ENCODE data around the gene SLC28A1.

SLC28A1 gene

DNA sequence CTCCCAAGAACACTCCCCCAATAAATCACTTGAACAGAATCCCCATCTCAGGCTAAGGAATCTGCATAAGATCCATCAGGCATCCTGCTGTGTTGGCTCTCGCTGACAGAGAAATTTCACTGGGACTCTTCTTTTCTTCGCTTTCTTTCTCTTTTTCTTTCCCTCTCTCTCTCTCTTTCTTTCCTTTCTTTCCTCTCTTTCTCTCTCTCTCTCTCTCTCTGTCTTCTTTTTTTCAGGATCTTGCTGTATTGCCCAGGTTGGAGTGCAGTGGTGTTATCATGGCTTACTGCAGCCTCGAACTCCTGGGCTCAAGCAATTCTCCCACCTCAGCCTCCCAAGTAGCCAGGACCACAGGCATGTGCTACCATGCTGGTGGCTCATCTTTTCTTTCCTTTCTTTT lies 4.5 kb upstream of the SLC28A1 start:
- DNase-seq (ENCODE audit: low read depth) = no peak
- no peak overlapping the region for H3K4me3 ChIP-seq (ENCODE audit: low read depth, low read length)

GRCh38 chr15:84880822-84881519 lies 3.5 kb upstream of the SLC28A1 start:
- H3K4me3 ChIP-seq (ENCODE audit: low read depth, low read length) = no peak overlapping the region
- DNase-seq (ENCODE audit: low read depth) = no peak

GRCh38 chr15:84881520-84881830 lies 3.0 kb upstream of the SLC28A1 start:
- H3K4me3 ChIP-seq (ENCODE audit: low read depth, low read length) = no peak overlapping the region
- DNase-seq (ENCODE audit: low read depth) = no peak

DNA sequence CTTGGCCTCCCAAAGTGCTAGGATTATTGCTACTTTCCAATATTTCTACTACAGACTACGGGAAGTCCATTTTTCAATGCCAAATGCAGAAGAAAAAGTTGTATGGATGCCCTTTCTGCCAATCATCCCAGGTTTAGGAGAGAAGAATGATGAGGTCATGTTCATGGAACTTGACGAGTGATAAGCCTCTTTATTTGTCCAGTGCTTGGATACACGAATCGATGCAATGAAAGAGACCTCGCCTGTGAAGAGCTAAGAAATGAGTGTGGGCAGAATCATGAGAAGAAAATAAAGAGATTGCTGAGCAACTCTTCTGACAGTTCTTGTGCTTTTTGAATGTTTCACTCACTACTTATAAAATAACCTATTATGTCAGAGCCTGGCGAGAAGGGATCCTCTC lies 996 bp upstream of the SLC28A1 start:
- no peak overlapping the region for H3K4me3 ChIP-seq (ENCODE audit: low read depth, low read length)
- DNase-seq (ENCODE audit: low read depth) = no peak

GRCh38 chr15:84885801-84886200 lies 1.3 kb downstream of the SLC28A1 start:
- DNase-seq (ENCODE audit: low read depth) = no peak
- H3K4me3 ChIP-seq (ENCODE audit: low read depth, low read length) = no peak overlapping the region

GRCh38 chr15:84886211-84886983 lies 1.9 kb downstream of the SLC28A1 start:
- no peak for DNase-seq (ENCODE audit: low read depth)
- no peak overlapping the region for H3K4me3 ChIP-seq (ENCODE audit: low read depth, low read length)

DNA sequence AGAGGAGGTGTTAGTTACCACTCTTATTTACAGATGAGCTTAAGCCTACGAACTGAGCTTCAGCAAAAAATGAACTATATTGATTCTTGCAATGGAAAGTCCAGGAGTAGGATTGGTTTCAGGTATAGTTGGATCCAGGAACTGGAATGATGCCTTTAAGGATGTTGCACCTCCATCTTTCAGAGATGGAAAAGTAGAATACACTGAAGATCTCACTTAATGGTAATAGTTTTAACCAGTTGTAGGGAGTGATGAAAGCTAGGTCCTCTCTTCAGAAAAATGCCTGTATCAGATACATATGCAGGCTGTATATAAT lies 2.5 kb downstream of the SLC28A1 start:
- H3K4me3 ChIP-seq (ENCODE audit: low read depth, low read length) = no peak overlapping the region
- DNase-seq (ENCODE audit: low read depth) = no peak

DNA sequence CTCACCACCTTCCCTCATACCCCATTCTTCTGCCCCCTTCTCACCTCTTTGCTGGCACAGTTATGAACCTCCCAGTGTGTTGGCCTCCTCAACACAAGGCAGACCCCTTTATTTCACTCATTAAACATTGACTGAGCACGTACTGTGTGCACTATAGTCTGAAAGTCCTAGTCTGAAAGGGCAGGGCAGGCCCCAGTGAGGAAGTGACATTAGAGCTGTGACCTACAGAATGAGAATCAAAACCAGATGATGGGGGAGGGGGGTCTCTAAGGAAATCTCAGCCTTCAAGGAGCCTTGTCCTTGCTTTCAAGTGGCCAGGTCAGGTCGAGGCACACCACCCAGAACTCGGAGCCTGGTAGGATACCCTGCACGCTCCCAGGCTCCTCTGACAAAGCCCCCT lies 3.5 kb downstream of the SLC28A1 start:
- DNase-seq (ENCODE audit: low read depth) = no peak
- no peak overlapping the region for H3K4me3 ChIP-seq (ENCODE audit: low read depth, low read length)

GRCh38 chr15:84888639-84889038 lies 4.2 kb downstream of the SLC28A1 start:
- no peak for DNase-seq (ENCODE audit: low read depth)
- H3K4me3 ChIP-seq (ENCODE audit: low read depth, low read length) = no peak overlapping the region

DNA sequence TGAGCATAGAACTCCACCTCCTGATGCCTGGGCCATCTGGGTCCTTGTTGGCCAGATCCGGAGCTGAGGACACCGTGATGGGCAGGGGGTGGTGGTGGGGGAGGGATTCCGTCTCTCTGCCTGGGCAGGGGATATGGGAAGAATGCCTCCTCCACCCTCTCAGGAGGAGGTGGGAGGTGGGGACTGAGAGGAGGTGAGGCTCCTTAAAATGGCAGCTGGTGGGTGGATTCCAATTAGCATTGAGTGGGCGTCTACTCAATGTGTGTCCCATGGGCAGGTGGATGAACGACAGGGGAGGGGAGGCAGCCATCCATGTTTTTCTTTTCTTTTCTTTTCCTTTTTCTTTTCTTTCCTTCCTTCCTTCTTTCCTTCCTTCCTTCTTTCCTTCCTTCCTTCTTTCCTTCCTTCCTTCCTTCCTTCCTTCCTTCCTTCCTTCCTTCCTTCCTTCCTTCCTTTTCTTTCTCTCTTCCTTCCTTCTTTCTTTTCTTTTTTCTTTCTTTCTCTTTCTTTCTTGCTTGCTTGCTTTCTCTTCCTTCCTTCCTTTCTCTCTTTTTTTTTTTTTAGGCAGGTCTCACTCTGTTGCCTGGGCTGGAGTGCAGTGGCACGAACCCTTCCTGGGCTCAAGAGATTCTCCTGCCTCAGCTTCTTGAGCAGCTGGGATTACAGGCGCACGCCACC lies 5.0 kb downstream of the SLC28A1 start:
- DNase-seq (ENCODE audit: low read depth) = no peak
- H3K4me3 ChIP-seq (ENCODE audit: low read depth, low read length) = no peak overlapping the region

GRCh38 chr15:84889991-84890669 lies 5.7 kb downstream of the SLC28A1 start:
- H3K4me3 ChIP-seq (ENCODE audit: low read depth, low read length) = no peak overlapping the region
- DNase-seq (ENCODE audit: low read depth) = no peak

DNA sequence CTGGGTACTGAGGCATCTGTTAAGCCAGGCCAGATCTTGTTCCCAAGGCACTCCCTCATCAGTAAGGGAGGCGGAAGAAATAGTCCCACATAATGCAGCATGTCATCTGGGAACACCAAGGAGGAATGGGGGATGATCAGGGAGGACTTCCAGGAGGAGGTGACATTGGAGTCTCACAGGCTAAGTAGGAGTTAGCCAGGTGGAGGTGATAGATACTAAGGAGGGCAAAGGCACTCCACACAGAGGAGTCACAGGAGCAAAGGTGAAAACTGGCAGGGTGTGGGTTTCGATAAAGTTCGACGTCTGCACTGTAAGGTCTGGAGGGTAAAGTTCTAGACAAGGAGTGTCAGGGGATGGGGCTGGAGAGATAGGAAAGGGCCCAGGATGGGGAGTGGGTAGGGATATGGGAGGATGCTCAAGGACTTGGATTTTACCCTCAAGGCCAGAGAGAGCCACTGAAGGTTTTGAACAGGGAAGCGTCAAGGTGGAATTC lies 6.3 kb downstream of the SLC28A1 start:
- no peak for DNase-seq (ENCODE audit: low read depth)
- H3K4me3 ChIP-seq (ENCODE audit: low read depth, low read length) = no peak overlapping the region

GRCh38 chr15:84891339-84891738 lies 6.9 kb downstream of the SLC28A1 start:
- H3K4me3 ChIP-seq (ENCODE audit: low read depth, low read length) = no peak overlapping the region
- no peak for DNase-seq (ENCODE audit: low read depth)

DNA sequence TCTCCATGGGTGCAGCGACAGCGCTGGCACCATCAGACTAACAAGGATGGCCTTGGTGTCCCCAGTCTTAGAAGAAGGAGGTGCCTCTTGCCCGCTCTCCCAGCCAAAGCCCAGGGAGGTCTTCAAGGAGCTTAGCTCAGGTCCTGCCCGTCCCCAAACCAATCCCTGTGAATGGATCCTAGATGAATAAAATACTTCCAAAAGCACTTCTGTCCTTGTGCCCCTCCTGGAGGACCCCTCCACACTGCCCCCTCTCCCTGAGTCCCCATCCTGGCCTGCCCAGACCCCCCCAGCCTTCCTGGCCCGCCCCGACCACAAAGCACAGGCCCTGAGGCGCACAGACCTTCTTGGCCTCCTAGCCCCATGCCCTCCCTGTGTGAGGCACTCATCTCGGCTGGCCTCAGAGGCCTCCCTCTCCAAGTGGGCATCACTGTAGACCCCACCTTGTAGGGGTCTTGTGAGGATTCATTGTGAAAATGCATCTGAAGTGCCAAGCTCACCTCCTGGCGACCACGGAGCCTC lies 8.4 kb downstream of the SLC28A1 start:
- H3K4me3 ChIP-seq (ENCODE audit: low read depth, low read length) = no peak overlapping the region
- DNase-seq (ENCODE audit: low read depth) = no peak

DNA sequence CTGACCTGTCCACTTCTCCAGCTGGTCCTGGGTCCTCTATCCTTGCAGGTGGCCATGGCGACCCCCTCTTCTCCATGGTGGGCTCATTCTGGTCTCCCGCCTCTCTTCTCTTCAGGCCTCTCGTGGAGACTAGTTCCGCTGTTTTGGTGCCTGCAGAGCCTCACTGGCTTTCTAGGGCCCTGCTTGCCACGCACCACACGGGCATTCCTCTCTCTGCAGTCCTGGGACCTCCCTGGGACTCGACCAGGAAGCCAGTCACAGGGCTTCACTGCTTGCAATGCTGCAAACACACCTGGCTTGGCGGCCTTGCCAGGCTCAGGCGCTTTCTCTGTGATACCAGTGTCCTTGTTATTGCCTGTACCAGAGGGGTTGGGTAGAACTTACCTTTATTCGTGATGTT lies 9.1 kb downstream of the SLC28A1 start:
- no peak overlapping the region for H3K4me3 ChIP-seq (ENCODE audit: low read depth, low read length)
- no peak for DNase-seq (ENCODE audit: low read depth)

GRCh38 chr15:84894736-84895425 lies 10.4 kb downstream of the SLC28A1 start:
- no peak overlapping the region for H3K4me3 ChIP-seq (ENCODE audit: low read depth, low read length)
- DNase-seq (ENCODE audit: low read depth) = no peak

DNA sequence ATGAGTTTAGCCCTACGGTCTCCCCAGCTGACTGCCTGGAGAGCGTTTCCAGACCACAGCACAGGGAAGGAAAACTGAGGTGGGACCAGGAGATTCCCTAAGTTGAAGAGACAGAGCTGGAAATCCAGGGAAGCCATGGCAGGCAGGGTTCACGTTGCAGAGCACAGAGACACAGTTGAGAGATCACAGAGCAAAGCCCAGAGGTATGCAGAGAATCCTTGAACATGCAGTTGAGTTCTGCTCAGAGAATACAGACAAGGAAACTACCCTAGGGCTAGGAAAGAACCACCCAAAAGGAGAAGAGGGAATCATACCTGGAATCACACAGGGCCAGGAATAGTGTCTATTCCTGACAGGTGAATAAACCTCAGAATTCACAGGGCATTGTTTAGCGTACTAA lies 14.3 kb downstream of the SLC28A1 start:
- no peak overlapping the region for H3K4me3 ChIP-seq (ENCODE audit: low read depth, low read length)

GRCh38 chr15:84899750-84900149 lies 15.3 kb downstream of the SLC28A1 start:
- no peak overlapping the region for H3K4me3 ChIP-seq (ENCODE audit: low read depth, low read length)
- no peak for DNase-seq (ENCODE audit: low read depth)

More for the DNA sequence above, 14.3 kb downstream of the SLC28A1 start:
- no peak for DNase-seq (ENCODE audit: low read depth)

- no peak overlapping the region for H3K4me3 ChIP-seq (ENCODE audit: low read depth, low read length)
- no peak for DNase-seq (ENCODE audit: low read depth)
Observed at GRCh38 chr15:84901540-84901939, 17.1 kb downstream of the SLC28A1 start.
